H1 (cell line): ENCODE measurements around the gene QSOX2. TPM values are rescaled to one million over a fixed set of nuclear protein-coding genes. Genes with fewer than 3 reads are reported as not detected.

ENCODE experiments used
- CTCF ChIA-PET: fragments of 300-600 bp; sonication (Branson Sonifier 250); formaldehyde crosslinking; loops from one replicate; lab custom pipeline; 2021; ENCODE audit not compliant: partially characterized antibody; lab: Charles Lee
- POLR2A ChIA-PET: fragments of 300-600 bp; sonication (Branson Sonifier 250); formaldehyde crosslinking; loops from one replicate; lab custom pipeline; 2021; ENCODE audit warnings: inconsistent platforms; ENCODE audit not compliant: partially characterized antibody; lab: Charles Lee
- DNase-seq, 2 experiments: peaks; one replicate each; pipeline versions ENCODE4 v3.0.0 to v3.0.0-alpha.2; 2010 to 2022; ENCODE audit warnings: low spot score in 2 of 2, low read depth in 1 of 2, mixed read lengths in 1 of 2
- FAIRE-seq: peaks from 2 replicates; lab custom pipeline; 2011; peaks lifted over from hg19 to GRCh38; lab: Jason Lieb, UNC
- H2AFZ ChIP-seq: 2 replicates; pipeline ENCODE4 v1.8.1; 2012; ENCODE audit warnings: low read length, inconsistent platforms
- H2AK5ac ChIP-seq: 2 replicates; pipeline ENCODE4 v1.6.1; 2013; ENCODE audit warnings: low read depth, low read length
- H2BK120ac ChIP-seq: replicated peaks from 2 replicates; pipeline ENCODE3; 2013; ENCODE audit warnings: low read depth, low read length, inconsistent platforms
- H2BK12ac ChIP-seq: 2 replicates; pipeline ENCODE4 v1.6.1; 2013; ENCODE audit warnings: low read depth, low read length
- H2BK15ac ChIP-seq: 2 replicates; pipeline ENCODE4 v1.6.1; 2013; ENCODE audit warnings: low read length
- H2BK20ac ChIP-seq: 2 replicates; pipeline ENCODE4 v1.6.1; 2013; ENCODE audit warnings: low read length
- H2BK5ac ChIP-seq: 2 replicates; pipeline ENCODE4 v1.6.1; 2013; ENCODE audit warnings: low read depth, low read length
- H3K14ac ChIP-seq: 2 replicates; pipeline ENCODE4 v1.6.1; 2013; ENCODE audit warnings: inconsistent platforms; ENCODE audit not compliant: insufficient read length
- H3K18ac ChIP-seq: 2 replicates; pipeline ENCODE4 v1.6.1; 2013; ENCODE audit warnings: low read length; ENCODE audit errors: extremely low read depth
- H3K23ac ChIP-seq: 2 replicates; pipeline ENCODE4 v1.6.1; 2013; ENCODE audit warnings: inconsistent platforms; ENCODE audit not compliant: insufficient read length
- H3K23me2 ChIP-seq: 2 replicates; pipeline ENCODE4 v1.6.1; 2013; ENCODE audit warnings: low read depth, low read length
- H3K27ac ChIP-seq: 2 replicates; pipeline ENCODE4 v1.6.1; 2011; ENCODE audit warnings: low read depth, low read length, inconsistent platforms
- H3K27me3 ChIP-seq, 4 experiments: replicated peaks in 1 of 4; 1 replicate in 1 of 4; 2 replicates in 3 of 4; pipeline versions ENCODE4 v1.6.1 to v1.8.1; 2011 to 2013; ENCODE audit warnings: low read length in 3 of 4, mild to moderate bottlenecking in 3 of 4, inconsistent platforms in 2 of 4, mixed read lengths in 2 of 4, moderate library complexity in 1 of 4; ENCODE audit not compliant: control insufficient read depth in 3 of 4, insufficient read depth in 3 of 4; ENCODE audit errors: extremely low read depth in 1 of 4
- H3K36me3 ChIP-seq, 4 experiments: 2 replicates each; pipeline versions ENCODE4 v1.6.1 to v1.8.1; 2011 to 2013; ENCODE audit warnings: mild to moderate bottlenecking in 4 of 4, low read length in 3 of 4, moderate library complexity in 2 of 4, control low read depth in 1 of 4, inconsistent platforms in 1 of 4; ENCODE audit not compliant: insufficient read depth in 4 of 4, control insufficient read depth in 2 of 4
- H3K4ac ChIP-seq: replicated peaks from 2 replicates; pipeline ENCODE3; 2013; ENCODE audit warnings: low read length, low read depth, mixed read lengths, inconsistent platforms; ENCODE audit not compliant: insufficient read length
- H3K4me1 ChIP-seq, 4 experiments: replicated peaks in 1 of 4; 1 replicate in 1 of 4; 2 replicates in 3 of 4; pipeline versions ENCODE4 v1.6.1 to v1.8.1; 2011 to 2013; ENCODE audit warnings: low read length in 3 of 4, inconsistent platforms in 2 of 4, mixed read lengths in 1 of 4; ENCODE audit not compliant: insufficient read depth in 4 of 4, control insufficient read depth in 3 of 4
- H3K4me2 ChIP-seq, 2 experiments: 2 replicates each; pipeline versions ENCODE4 v1.6.1 to v1.8.1; 2011 to 2013; ENCODE audit warnings: low read depth in 2 of 2, low read length in 2 of 2, control low read depth in 1 of 2, inconsistent platforms in 1 of 2, mild to moderate bottlenecking in 1 of 2; ENCODE audit not compliant: insufficient read depth in 1 of 2
- H3K4me3 ChIP-seq, 4 experiments: fragments of 200-600, 300-600 bp in 1 of 4; sonication (generic), shearing (Covaris generic), sonication (Bioruptor Twin) in 1 of 4; 2 replicates each; pipeline versions ENCODE4 v1.5.1 to v1.8.1; 2011 to 2016; ENCODE audit warnings: low read length in 4 of 4, low read depth in 3 of 4, control low read depth in 2 of 4, inconsistent platforms in 2 of 4, mild to moderate bottlenecking in 2 of 4, mixed read lengths in 1 of 4, moderate library complexity in 1 of 4; ENCODE audit not compliant: insufficient read depth in 2 of 4; ENCODE audit errors: extremely low read depth in 1 of 4
- H3K56ac ChIP-seq: replicated peaks from 2 replicates; pipeline ENCODE3; 2013; ENCODE audit warnings: low read depth, mild to moderate bottlenecking, mixed read lengths, low read length, inconsistent platforms; ENCODE audit not compliant: insufficient read length
- H3K79me1 ChIP-seq: 2 replicates; pipeline ENCODE4 v1.6.1; 2013; ENCODE audit warnings: low read depth, low read length, control low read depth
- H3K79me2 ChIP-seq, 2 experiments: 2 replicates each; pipeline versions ENCODE4 v1.6.1 to v1.8.1; 2012 to 2013; ENCODE audit warnings: low read length in 2 of 2, mild to moderate bottlenecking in 2 of 2, inconsistent platforms in 1 of 2; ENCODE audit not compliant: insufficient read depth in 2 of 2, control insufficient read depth in 1 of 2
- H3K9ac ChIP-seq, 4 experiments: replicated peaks in 1 of 4; 1 replicate in 1 of 4; 2 replicates in 3 of 4; pipeline versions ENCODE4 v1.6.1 to v1.8.1; 2011 to 2013; ENCODE audit warnings: low read depth in 3 of 4, low read length in 3 of 4, control low read depth in 2 of 4, mild to moderate bottlenecking in 2 of 4, moderate library complexity in 2 of 4, inconsistent platforms in 1 of 4; ENCODE audit errors: extremely low read depth in 1 of 4
- H3K9me3 ChIP-seq, 2 experiments: 2 replicates each; pipeline versions ENCODE4 v1.6.1 to v1.8.1; 2012 to 2013; ENCODE audit warnings: mild to moderate bottlenecking in 2 of 2, moderate library complexity in 2 of 2, control low read depth in 1 of 2, inconsistent platforms in 1 of 2, low read depth in 1 of 2, low read length in 1 of 2, mixed read lengths in 1 of 2; ENCODE audit not compliant: insufficient read depth in 2 of 2
- H4K20me1 ChIP-seq, 2 experiments: replicated peaks in 1 of 2; 2 replicates each; pipeline versions ENCODE3 to v1.8.1; 2011 to 2013; ENCODE audit warnings: inconsistent platforms in 2 of 2, low read length in 2 of 2, mild to moderate bottlenecking in 1 of 2; ENCODE audit not compliant: insufficient read depth in 2 of 2, control insufficient read depth in 1 of 2
- H4K5ac ChIP-seq: 2 replicates; pipeline ENCODE4 v1.6.1; 2013; ENCODE audit warnings: low read length, low read depth, mixed read lengths, inconsistent platforms; ENCODE audit not compliant: insufficient read length
- H4K8ac ChIP-seq: 2 replicates; pipeline ENCODE4 v1.8.0; 2013; ENCODE audit warnings: mild to moderate bottlenecking, moderate library complexity, low read length, inconsistent platforms; ENCODE audit not compliant: insufficient read depth; ENCODE audit errors: extremely low read depth
- H4K91ac ChIP-seq: replicated peaks from 2 replicates; pipeline ENCODE3; 2013; ENCODE audit warnings: low read length, mixed read lengths, inconsistent platforms; ENCODE audit not compliant: insufficient read length
- HDAC6 ChIP-seq: IDR thresholded peaks from one replicate; pipeline ENCODE4 v1.7.1; 2012; ENCODE audit warnings: low read depth, mild to moderate bottlenecking, inconsistent platforms, low read length, moderate library complexity
- SIRT6 ChIP-seq: IDR thresholded peaks from one replicate; pipeline ENCODE4 v1.7.1; 2012; ENCODE audit warnings: low read length, inconsistent platforms
- SP4 ChIP-seq: IDR thresholded peaks from 2 replicates; pipeline ENCODE4 v1.6.1; 2012; ENCODE audit warnings: low read length, inconsistent platforms
- TAF1 ChIP-seq: IDR thresholded peaks from 2 replicates; pipeline ENCODE4 v1.6.1; 2011; ENCODE audit warnings: mild to moderate bottlenecking, low read depth, low read length
- WGBS, 2 experiments: shearing (Covaris generic) in 1 of 2; methylation state at CpG; one replicate each; pipeline versions ENCODE4 v1.1.6 to v1.1.7; 2013 to 2015; ENCODE audit warnings: low lambda C conversion rate in 2 of 2, mixed read lengths in 2 of 2, inconsistent platforms in 1 of 2, low coverage in 1 of 2, missing lambda C conversion rate in 1 of 2; ENCODE audit not compliant: insufficient replicate concordance in 2 of 2, insufficient coverage in 1 of 2, insufficient read length in 1 of 2; ENCODE audit errors: extremely low coverage in 1 of 2, missing lambda C conversion rate in 1 of 2; 5-methylcytosine and 5-hydroxymethylcytosine counted together
- polyA plus RNA-seq, 7 experiments: library from polyadenylated mRNA; depleted of rRNA in 3 of 7; stranded (reverse) in 5 of 7; unstranded in 2 of 7; fragments of >200 nt in 5 of 7; fragments of 200-250 nt in 2 of 7; gene quantifications; 1 replicate in 5 of 7; 2 replicates in 1 of 7; 4 replicates in 1 of 7; pipeline versions ENCODE4 v1.2.1 to v1.2.3, GENCODE V29; 2011 to 2013; ENCODE audit warnings: missing spikeins in 2 of 7, mixed read lengths in 2 of 7
- total RNA-seq: library from RNA; stranded (reverse); fragmentation: NEBNext Ultra II Directional; extraction: Animal tissue kit (Norgen Biotek cat#: 25700); gene quantifications from 2 replicates; pipeline ENCODE4 v1.2.1, GENCODE V29; 2021
- TF ChIP-seq, protein P1 (sequence below): IDR thresholded peaks from 2 replicates; pipeline ENCODE4 v1.6.1; 2012; ENCODE audit warnings: low read length, inconsistent platforms

Gene QSOX2
- total and polyA plus RNA-seq, 2 of the 8 experiments (the other 6 are each of a cell fraction or from before 2014, with no cell fraction given), result 18.0 to 28.6 TPM

DNA sequence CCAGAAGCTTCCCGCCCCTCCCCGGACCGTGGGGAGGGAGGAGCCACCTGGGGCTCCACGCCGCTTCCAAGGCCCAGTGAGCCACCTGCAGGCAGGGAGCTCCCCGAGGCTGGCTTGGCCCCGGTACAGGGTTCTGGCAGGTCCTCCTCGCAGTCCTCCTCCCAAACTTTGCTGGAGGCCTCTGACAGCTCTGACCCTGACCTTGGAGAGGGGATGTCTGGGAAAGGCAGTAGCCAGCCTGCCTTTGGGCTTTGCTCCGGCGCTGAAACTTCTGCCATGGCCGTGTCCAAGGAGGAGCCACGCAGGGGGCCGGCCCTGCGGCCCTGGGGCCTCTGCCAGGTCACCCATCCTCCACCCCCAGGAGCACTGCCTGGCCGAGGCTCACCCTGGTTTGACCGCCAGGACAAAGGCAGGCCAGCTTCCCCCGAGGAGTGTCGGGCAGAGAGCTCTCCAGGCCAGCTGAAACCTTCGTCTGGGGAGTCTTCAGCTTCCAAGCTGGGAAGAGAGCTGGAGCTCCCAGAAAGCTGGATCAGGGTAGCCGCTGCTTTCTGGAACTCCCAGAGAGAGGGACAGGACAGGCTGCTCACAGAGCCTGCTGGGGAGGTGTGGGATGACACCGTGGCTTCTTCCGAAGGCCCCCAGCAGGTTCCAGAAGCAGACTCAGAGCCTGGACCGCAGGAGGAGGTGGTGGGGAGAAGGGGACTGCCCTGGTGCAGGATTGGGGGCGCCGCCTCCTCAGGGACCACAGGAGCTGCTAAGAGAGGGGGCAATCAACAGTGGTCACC is 9.0 kb upstream of the QSOX2 start:
- Histone ChIP-seq H3K9me3 (no peaks in the 10 kb centered on the region), H3K18ac (no peak overlapping the region), H3K23me2 (no peaks in the 10 kb centered on the region), H3K56ac (no peak overlapping the region), H2AK5ac (no peak overlapping the region), H2BK120ac (no peak overlapping the region), H3K27me3 (no peaks in the 10 kb centered on the region), H3K4me1 (peaks cover 0 to 4% (median under 1%) of the 10 kb centered on the region in 4 experiments; a peak in 2 of 7 replicates), H2BK5ac (no peak overlapping the region), H4K8ac (peak overlapping the region; percentile 25; the same call in 1 of the 2 replicates), H2AFZ (no peak overlapping the region), H3K79me1 (no peaks in the 10 kb centered on the region), H3K4ac (no peak overlapping the region), H2BK15ac (no peak overlapping the region), H4K20me1 (no peaks in the 10 kb centered on the region), H4K91ac (peak overlapping the region; percentile 40), H2BK20ac (no peak overlapping the region), H3K23ac (no peak overlapping the region), H3K4me3 (no peak overlapping the region), H3K79me2 (no peaks in the 10 kb centered on the region), H3K14ac (no peak overlapping the region), H2BK12ac (0 out of 2 replicates have a peak overlapping the region, but pooled peaks have one; percentile 50), H3K9ac (no peak overlapping the region), H3K36me3 (no peaks in the 10 kb centered on the region), H3K4me2 (no peak overlapping the region), H4K5ac (no peak overlapping the region), H3K27ac (no peak overlapping the region)
- FAIRE-seq, result no peak
- no peak for TF ChIP-seq SIRT6
- no peak for TF ChIP-seq SP4
- no peak for TF ChIP-seq TAF1
- no peak for TF ChIP-seq HDAC6
- TF ChIP-seq, protein P1, sequence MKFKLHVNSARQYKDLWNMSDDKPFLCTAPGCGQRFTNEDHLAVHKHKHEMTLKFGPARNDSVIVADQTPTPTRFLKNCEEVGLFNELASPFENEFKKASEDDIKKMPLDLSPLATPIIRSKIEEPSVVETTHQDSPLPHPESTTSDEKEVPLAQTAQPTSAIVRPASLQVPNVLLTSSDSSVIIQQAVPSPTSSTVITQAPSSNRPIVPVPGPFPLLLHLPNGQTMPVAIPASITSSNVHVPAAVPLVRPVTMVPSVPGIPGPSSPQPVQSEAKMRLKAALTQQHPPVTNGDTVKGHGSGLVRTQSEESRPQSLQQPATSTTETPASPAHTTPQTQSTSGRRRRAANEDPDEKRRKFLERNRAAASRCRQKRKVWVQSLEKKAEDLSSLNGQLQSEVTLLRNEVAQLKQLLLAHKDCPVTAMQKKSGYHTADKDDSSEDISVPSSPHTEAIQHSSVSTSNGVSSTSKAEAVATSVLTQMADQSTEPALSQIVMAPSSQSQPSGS, result no peak
- ChIA-PET POLR2A (interaction anchor here (0.6 to 1.6 kb wide), 2 partner anchors 10 to 15 kb away, joined by 3 to 4 read pairs; no protein-coding TSS in a partner anchor), CTCF (interaction anchor here (0.8 to 2.0 kb wide), 9 partner anchors 14 to 391 kb away, joined by 3 to 10 read pairs (median 3); no protein-coding TSS in a partner anchor)
- WGBS, 2 experiments, result 83% methylated on average over 20 of the region's 25 CpGs; no CpG with 5 or more reads in 1 of the 2 experiments
- DNase-seq, result no peak
